COLO829 (cell line): Measurements from ENCODE around the gene TAC1.
"Not testable (repeated sequence)": the region's sequence is repeated elsewhere in the genome, so short reads cannot be mapped to it uniquely, and the experiment has no call there.

Experiments
- DNase-seq: peaks from one replicate; pipeline ENCODE4 v3.0.0; 2012; ENCODE audit warnings: low spot score

TAC1 gene

GRCh38 chr7:97731736-97732564, at the start of gene TAC1:
TAC1 (plus strand) TSS chr7:97732086; CDS start chr7:97732613, 527 bp downstream.
- peak; percentile 24 for DNase-seq

GRCh38 chr7:97685952-97686351, 45.9 kb upstream of the TAC1 start:
- no peak for DNase-seq

GRCh38 chr7:97693586-97693985, 38.3 kb upstream of the TAC1 start:
- DNase-seq = no peak

- DNase-seq = no peak
Observed at GRCh38 chr7:97694355-97694754, 37.5 kb upstream of the TAC1 start.

- no peak for DNase-seq
Observed at GRCh38 chr7:97697396-97697795, 34.5 kb upstream of the TAC1 start.

GRCh38 chr7:97722386-97722785, 9.5 kb upstream of the TAC1 start:
- peak; percentile 89 for DNase-seq

- DNase-seq = no peak
Observed at GRCh38 chr7:97732565-97733275, 834 bp downstream of the TAC1 start.

GRCh38 chr7:97733276-97734161, 1.6 kb downstream of the TAC1 start:
- DNase-seq = no peak

- DNase-seq = no peak
Observed at GRCh38 chr7:97734255-97734654, 2.4 kb downstream of the TAC1 start.

- DNase-seq = no peak
Observed at GRCh38 chr7:97735075-97735474, 3.2 kb downstream of the TAC1 start.

- DNase-seq = no peak
Observed at GRCh38 chr7:97748482-97748881, 16.6 kb downstream of the TAC1 start.

- no peak for DNase-seq
Observed at GRCh38 chr7:97751566-97751965, 19.7 kb downstream of the TAC1 start.

GRCh38 chr7:97752215-97752614, 20.3 kb downstream of the TAC1 start:
- DNase-seq = no peak

GRCh38 chr7:97757824-97758223, 25.9 kb downstream of the TAC1 start:
- DNase-seq = no peak

GRCh38 chr7:97770850-97771249, 39.0 kb downstream of the TAC1 start:
- DNase-seq = no peak

- DNase-seq = no peak
Observed at GRCh38 chr7:97771576-97771975, 39.7 kb downstream of the TAC1 start.

GRCh38 chr7:97772045-97772901, 40.4 kb downstream of the TAC1 start:
- no peak for DNase-seq

- not testable (repeated sequence) for DNase-seq
Observed at GRCh38 chr7:97786398-97786797, 54.5 kb downstream of the TAC1 start.
